Erythroblast (primary cell): ENCODE data around the gene SUPT6H.

Experiments used
- GATA1 ChIP-seq: IDR thresholded peaks from 2 replicates; pipeline ENCODE4 v1.6.1; 2011; ENCODE audit warnings: low read depth, mild to moderate bottlenecking, control low read depth, low read length, moderate library complexity
- POLR2A ChIP-seq: IDR thresholded peaks from 2 replicates; pipeline ENCODE4 v1.6.1; 2011; ENCODE audit warnings: mild to moderate bottlenecking, low read length

DNA sequence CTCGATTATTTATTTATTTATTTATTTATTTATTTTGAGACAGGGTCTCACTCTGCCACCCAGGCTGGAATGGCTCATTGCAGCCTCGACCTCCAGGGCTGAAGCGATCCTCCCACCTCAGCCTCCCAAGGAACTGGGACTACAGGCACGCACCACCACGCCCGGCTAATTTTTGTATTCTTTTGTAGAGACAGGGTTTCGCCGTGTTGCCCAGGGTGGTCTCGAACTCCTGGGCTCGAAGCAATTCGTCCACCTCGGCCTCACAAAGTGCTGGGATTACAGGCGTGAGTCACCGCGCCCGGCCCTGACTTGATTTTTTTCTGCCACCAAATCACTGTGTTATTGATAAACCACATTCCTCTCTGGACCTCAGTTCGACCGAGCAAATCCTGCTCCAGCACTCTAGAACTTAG lies 57.0 kb downstream of the SUPT6H start:
- TF ChIP-seq POLR2A (no peak), GATA1 (no peak)
